HG02642 (cell line): ENCODE measurements around the gene PNMT.
"Not testable (repeated sequence)": the region's sequence is repeated elsewhere in the genome, so short reads cannot be mapped to it uniquely, and the experiment has no call there.

Source experiments
- ATAC-seq: cut with Tn5 transposase; IDR thresholded peaks from one replicate; pipeline ENCODE4 v1.9.1; 2021; ENCODE audit warnings: mild to moderate bottlenecking; ENCODE audit not compliant: unreplicated experiment, poor library complexity

Gene PNMT

DNA sequence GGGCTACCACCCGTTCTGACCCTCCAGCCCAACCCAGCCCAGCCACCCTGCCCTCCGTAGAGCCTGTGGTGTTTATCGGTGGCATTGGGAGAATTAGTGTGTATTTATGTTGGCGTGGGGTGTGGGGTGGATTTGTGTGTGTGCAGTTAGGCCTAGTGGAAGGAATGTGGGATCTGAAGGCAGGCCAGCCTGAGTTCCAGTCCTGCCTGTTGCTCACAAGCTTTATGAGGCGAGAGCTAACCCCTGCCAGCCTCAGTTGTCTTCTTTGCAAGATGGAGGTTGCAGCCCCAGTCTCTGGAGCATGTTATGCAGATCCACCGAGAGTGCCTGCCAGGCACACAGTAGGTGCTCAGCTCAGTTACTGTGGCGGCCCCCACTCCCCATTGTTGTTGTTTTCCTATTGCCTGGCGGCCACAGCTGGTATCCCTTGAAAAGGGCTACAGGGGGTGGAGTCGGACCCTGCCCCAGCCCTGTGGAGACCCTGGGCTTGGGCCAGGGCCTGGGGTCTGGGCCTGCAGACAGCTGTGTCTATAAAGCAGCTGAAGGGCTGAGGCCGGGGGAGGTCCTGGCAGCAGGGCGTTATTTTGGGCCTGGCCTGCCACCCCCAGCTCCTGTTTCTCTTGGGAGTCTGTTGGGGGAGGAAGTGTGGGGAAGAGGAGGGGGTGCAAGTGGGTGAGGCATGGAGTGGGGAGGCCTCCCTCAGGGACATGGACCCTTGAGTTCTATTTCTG is 36.7 kb downstream of the PNMT start:
- no peak for ATAC-seq

DNA sequence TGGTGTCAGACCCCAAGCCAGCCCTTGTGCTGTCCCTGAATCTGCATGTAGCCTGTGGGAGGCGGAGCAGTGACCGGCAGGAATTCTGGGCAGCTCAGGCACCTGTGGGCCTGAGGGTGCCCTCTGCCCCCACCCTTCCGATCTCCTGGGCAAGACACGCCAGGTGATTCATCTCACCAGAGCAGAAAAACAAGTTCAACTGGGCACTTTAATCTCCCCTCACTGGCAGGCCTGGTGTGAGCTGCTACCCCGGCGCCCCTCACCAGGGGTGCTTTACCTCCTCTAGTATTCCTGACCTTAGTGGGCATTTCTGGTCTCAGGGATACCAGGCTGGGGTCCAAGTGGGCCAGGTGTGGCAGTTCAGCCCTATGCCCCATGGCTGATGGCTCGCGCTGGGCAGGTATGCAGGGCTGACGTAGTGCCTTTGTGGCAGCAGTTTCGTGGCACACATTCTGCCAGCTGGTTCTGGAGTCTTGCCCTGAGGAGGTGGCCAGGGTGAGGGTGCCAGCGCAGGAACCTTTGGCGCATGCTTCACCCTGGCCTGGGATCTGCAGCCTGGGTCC is 37.6 kb downstream of the PNMT start:
- no peak for ATAC-seq

DNA sequence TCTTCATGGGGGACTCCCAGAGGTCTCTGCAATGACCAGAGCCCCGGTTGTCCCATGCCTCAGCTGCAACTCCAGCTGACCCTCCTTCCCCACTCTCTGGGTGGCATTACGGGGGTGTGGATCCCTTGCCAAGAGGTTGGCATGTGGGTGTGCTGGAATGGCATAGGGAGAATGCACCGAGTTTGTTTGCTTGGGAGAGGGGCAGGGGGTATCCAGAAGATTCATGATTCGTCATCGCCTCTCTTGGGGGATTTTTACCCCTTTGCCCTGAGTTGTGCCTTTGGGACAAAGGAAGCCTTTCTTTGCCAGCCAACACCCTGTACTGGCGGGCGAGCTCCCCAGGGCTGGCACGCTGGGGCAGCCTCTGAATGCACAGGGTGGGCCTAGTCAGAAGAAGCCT is 38.1 kb downstream of the PNMT start:
- ATAC-seq = no peak

DNA sequence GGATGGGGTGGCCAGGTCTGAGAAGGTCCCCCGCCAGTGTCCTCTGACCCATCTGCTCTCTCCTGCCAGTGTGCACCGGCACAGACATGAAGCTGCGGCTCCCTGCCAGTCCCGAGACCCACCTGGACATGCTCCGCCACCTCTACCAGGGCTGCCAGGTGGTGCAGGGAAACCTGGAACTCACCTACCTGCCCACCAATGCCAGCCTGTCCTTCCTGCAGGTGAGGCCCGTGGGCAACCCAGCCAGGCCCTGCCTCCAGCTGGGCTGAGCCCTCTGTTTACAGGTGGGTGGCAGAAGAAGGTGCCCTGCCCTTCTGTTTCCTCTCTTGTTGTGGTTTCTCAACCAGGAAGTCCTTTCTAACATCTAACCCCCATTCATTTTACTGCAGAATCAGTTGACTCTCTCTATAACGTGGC is 38.7 kb downstream of the PNMT start:
- ATAC-seq = no peak

DNA sequence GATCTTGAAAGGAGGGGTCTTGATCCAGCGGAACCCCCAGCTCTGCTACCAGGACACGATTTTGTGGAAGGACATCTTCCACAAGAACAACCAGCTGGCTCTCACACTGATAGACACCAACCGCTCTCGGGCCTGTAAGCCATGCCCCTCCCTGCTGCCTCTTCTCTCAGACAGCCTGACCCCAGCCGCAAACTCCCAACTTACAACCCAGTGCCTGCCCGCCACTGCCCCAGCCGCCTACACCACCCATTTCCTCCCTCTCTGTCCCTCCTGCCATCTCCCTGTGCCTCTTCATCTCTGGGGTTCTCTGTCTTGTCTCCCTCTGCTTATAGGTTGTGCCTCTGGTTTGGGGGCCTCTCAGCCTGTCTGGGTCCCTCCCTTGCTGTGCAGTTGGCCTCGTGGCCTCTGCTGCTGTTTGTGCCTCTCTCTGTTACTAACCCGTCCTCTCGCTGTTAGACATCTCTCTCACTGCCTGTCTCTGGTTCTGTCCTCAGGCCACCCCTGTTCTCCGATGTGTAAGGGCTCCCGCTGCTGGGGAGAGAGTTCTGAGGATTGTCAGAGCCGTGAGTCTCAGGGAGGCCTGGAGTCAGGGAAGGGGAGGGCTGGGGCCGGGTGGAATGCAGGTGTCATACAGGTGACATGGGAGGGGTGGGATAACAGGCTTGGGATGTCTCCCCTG is 41.2 kb downstream of the PNMT start:
- ATAC-seq = no peak

DNA sequence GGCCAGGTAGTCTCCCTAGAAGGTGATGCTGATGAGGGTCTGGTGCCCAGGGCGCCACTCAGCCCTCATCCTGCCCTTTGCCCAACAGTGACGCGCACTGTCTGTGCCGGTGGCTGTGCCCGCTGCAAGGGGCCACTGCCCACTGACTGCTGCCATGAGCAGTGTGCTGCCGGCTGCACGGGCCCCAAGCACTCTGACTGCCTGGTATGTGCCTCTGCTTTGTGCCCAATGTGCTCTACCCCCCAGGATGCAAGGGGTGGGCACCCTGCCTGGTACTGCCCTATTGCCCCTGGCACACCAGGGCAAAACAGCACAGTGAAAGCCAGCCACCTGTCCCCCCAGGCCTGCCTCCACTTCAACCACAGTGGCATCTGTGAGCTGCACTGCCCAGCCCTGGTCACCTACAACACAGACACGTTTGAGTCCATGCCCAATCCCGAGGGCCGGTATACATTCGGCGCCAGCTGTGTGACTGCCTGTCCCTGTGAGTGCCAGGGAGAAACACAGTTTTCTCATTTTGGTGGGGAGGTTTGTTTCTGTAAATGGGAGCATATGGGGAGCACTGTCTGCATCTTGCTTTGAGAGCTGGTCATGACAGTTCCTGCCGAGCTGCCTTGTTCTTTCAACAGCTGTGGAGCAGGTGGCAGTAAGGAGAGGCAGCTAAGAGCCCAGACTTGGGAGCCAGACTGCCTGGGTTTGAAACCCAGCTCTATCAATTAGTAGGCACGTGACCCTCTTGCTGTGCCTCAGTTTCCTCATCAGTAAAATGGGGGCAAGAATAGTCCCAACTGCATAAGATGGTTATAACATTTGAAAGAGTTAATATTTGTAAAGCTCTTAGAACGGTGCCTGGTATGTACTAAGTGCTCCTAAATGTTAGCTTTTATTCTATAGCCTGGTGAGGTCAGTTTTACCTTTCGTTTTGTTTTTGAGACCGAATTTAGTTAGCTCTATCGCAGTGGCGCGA is 42.0 kb downstream of the PNMT start:
- ATAC-seq = no peak

DNA sequence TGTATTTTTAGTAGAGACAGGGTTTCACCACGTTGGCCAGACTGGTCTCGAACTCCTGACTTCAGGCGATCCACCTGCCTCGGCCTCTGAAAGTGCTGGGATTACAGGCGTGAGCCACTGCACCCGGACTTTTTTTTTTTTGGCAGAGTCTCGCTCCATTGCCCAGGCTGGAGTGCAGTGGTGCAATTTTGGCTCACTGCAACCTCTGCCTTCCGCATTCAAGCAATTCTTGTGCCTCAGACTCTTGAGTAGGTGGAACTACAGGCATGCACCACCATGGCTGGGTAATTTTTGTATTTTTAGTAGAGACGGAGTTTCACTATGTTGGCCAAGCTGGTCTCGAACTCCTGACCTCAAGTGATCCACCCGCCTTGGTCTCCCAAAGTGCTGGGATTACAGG is 42.8 kb downstream of the PNMT start:
- not testable (repeated sequence) for ATAC-seq

DNA sequence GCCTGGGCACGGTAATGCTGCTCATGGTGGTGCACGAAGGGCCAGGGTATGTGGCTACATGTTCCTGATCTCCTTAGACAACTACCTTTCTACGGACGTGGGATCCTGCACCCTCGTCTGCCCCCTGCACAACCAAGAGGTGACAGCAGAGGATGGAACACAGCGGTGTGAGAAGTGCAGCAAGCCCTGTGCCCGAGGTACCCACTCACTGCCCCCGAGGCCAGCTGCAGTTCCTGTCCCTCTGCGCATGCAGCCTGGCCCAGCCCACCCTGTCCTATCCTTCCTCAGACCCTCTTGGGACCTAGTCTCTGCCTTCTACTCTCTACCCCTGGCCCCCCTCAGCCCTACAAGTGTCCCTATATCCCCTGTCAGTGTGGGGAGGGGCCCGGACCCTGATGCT is 43.6 kb downstream of the PNMT start:
- ATAC-seq = no peak

DNA sequence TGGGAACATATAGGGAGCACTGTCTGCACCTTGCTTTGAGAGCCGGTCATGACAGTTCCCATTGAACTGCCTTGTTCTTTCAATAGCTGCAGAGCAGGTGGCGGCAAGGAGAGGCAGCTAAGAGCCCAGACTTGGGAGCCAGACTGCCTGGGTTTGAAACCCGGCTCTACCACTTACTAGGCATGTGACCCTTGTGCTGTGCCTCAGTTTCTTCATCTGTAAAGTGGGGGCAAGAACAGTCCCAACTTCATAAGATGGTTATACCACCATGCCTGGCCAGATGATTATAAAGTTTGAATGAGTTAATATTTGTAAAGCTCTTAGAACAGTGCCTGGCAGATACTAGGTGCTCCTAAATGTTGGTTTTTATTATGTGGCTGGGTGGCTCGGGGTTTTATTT is 46.0 kb downstream of the PNMT start:
- no peak for ATAC-seq

DNA sequence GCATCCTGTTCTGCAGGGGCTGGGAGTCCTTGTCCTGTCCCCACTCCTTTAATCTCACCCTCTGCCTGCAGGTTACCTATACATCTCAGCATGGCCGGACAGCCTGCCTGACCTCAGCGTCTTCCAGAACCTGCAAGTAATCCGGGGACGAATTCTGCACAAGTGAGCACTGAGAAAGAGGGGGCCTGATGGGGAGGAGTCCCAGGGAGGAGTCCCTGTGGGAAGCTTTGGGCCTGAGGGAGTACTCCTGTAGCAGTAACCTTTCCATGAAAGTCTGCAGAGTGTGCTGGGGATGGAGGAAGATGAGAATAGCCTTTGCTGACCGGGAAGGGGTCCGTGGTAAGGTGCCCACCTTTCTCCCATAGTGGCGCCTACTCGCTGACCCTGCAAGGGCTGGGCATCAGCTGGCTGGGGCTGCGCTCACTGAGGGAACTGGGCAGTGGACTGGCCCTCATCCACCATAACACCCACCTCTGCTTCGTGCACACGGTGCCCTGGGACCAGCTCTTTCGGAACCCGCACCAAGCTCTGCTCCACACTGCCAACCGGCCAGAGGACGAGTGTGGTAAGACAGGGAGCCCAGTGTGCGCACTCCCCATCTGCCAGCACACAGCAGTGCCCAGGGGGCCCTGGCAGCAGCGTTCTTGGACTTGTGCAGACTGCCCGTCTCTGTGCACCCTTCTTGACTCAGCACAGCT is 47.3 kb downstream of the PNMT start:
- ATAC-seq = no peak

DNA sequence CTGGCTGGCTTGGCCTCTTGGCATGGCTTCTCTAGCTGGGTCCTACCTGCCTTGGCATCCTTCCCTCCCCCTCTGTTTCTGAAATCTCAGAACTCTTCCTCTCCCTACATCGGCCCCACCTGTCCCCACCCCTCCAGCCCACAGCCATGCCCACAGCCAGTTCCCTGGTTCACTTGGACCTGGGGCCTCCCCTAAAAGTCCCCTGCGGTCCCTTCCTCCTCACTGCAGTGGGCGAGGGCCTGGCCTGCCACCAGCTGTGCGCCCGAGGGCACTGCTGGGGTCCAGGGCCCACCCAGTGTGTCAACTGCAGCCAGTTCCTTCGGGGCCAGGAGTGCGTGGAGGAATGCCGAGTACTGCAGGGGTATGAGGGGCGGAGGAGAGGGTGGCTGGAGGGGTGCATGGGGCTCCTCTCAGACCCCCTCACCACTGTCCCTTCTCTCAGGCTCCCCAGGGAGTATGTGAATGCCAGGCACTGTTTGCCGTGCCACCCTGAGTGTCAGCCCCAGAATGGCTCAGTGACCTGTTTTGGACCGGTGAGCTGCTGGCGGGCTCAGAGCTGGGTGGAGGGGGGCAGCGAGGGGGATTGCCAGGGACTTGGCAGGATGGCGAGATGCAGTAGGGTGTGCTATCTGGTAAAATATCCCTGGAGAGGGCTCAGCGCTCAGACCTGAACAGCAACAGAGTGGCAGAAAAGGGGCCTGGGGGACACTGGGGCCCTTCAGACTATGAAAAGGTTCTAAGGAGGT is 48.0 kb downstream of the PNMT start:
- no peak for ATAC-seq

DNA sequence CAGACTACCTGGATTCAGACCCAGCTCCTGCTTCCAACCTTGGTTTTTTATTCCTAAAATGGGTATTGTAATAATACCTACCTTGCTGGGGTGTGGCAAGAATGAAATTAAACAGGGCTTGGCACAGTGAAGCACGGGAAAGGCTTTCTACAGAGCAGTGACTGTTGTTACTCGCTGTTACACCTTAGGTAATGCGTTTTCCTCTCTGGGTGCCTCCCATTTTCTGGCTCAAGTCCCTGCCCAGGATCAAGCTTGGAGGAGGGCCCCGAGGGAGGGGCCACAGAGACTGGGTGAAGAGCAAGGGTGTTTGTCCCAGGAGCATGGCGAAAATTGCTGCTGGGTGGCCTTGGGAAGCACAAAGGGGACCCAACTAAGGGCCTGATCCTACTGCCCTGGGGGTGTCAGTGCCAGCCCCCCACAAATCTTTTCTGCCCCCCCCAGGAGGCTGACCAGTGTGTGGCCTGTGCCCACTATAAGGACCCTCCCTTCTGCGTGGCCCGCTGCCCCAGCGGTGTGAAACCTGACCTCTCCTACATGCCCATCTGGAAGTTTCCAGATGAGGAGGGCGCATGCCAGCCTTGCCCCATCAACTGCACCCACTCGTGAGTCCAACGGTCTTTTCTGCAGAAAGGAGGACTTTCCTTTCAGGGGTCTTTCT is 48.8 kb downstream of the PNMT start:
- no peak for ATAC-seq

DNA sequence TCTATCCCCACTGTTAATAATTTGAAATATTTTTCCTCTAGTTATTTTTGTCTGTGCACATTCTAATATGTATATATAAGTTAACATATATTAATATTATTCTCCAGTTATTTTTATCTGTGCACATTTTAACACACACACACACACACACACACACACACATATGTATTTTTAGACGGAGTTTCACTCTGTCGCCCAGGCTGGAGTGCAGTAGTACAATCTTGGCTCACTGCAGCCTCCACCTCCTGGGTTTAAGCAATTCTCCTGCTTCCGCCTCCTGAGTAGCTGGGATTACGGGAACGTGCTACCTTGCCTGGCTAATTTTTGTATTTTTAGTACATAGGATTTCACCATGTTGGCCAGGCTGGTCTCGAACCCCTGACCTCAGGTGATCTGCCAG is 49.4 kb downstream of the PNMT start:
- ATAC-seq = no peak

DNA sequence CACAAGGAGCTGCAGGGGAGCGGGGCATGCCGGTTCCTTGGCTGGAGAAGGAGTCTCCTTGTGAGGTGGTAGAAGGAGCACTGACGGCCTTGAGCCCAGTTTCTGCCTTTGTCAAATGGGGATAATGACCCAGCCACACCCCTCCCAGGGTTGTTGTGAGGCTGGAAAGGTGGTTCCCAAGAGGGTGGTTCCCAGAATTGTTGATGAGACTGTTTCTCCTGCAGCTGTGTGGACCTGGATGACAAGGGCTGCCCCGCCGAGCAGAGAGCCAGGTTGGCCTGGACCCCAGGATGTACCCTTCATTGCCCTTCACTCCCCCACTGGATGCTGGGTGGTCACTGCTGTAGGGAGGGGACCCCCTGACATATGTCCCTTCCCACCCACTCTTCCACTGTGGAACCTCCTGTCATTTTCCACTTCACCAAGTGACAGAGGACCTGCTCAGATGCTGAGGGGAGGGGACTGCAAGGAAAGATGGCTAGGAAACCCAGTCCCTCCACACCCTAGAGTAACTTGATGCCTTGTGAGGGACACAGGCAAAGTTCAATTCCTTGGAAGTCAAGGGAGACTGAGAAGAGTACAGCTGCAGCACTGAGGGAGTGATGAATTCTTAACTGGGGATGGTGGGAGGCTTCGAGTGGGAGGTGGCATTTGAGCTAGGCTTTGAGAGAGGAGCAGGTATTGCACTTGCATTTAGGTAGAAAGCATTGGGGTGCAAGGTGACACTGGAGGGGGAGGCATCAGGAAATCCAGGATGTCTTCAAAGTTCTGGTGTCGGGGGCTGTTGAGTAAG is 51.5 kb downstream of the PNMT start:
- ATAC-seq = no peak
